ENCODE data around the gene MRPS18C.

Gene MRPS18C

GRCh38 chr4:83455281-83456183 lies at the start of gene MRPS18C, which contains the start of gene HELQ:
MRPS18C (plus strand) TSS chr4:83456058; CDS start chr4:83456078, 20 bp downstream.
HELQ (minus strand) TSS chr4:83455823; CDS start chr4:83455693, 130 bp downstream.
- peak; percentile 75 to 92 (median 86) for DNase-seq (ENCODE audit: low read depth in 3 of 3, low spot score in 1 of 3)

DNA sequence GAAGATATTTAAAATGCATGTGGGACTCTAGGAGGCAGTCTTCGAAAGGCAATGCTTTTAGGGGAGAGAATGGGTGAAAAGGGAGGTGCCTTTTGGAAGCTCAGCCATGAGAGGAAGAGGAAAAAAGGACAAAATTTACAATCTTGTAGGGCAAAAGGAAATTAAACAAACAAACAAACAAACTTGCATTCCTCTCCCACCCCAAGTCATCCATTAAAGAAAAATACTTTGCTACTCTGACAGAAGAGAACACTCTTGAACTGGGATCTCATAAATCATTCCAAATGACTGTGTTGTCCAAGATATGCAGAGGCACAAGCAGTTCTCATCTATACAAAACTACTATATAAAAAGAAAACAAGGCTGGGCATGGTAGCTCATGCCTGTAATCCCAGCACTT lies 47.0 kb upstream of the MRPS18C start:
- DNase-seq (ENCODE audit: low read depth in 3 of 3, low spot score in 1 of 3) = no peak

DNA sequence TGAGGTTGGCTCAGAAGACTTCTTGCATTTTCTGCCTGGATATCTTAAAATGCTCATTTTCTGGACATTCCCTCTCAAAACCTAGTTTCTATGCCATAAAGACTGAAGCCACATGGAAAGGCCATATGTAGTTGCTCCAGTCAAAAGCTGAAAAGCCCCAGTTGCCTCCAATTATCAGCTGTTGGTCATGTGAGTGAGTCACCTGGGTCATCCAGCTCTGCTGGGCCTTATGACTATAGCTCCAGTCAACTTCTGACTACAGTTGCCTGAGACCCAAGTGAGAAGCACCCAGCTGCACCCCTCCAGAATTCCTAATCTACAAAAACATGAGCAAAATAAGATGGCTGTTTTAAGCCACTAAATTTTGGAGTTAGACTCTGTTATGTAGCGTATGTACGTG lies 42.2 kb upstream of the MRPS18C start:
- no peak for DNase-seq (ENCODE audit: low read depth in 3 of 3, low spot score in 1 of 3)

DNA sequence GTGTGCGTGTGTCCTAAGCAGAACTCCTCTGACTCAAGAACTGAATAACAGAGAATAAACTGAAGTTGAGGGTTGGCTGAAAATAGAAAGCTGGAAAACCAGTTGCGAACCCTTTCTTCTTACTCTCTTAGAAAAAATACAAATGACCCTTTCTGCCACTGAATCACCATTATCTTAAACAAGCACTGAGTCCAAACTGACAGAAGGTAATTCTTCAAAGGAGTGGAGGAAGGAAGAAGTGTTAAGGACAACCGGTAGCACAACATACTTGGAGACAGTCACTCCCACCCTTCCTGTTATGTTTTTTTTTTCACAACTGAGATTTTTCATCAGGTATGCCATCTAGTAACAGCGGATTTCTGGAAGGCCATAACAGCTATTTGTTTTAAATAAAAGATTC lies 38.3 kb upstream of the MRPS18C start:
- DNase-seq (ENCODE audit: low read depth in 3 of 3, low spot score in 1 of 3) = no peak

DNA sequence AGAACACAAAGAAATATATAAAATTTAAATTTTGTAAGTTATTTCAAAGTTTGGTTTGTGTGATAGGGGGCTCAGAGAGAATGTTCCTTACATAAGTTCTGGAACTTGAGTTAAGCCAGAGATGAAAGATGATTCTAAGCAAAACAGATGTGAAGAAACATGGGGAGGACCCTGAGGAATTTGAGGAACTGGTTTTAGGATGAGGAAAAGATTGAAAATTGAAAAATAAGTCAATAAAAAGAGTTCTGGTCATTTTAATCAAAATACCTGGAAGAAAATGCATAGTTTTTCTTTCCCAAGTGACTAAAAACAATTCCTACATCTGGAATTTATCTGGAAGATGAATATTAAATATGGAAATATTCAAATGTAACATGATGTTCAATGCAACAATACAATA lies 37.6 kb upstream of the MRPS18C start:
- no peak for DNase-seq (ENCODE audit: low read depth in 3 of 3, low spot score in 1 of 3)

- no peak for DNase-seq (ENCODE audit: low read depth in 3 of 3, low spot score in 1 of 3)
These were observed 24.7 kb upstream of the MRPS18C start for GRCh38 chr4:83431200-83431599.

DNA sequence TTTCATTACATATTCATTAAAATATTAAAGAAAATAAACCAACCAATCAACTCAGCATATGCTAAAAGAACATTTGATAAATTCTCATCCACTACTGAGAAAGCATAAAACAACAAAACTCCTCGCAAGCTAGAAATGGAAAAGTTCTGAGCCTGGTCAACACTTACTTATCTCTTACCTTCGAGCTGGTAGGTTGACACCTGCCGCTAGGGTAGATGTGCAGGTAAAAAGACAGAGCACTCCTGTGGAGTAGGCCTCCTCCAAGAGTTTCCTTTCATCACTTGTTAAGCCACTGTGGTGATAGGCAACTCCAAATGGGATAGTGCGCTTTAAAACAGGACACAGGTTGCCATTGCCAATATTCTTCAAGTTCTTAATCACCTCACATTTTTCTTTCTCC lies 19.2 kb upstream of the MRPS18C start:
- DNase-seq (ENCODE audit: low read depth in 3 of 3, low spot score in 1 of 3) = no peak

DNA sequence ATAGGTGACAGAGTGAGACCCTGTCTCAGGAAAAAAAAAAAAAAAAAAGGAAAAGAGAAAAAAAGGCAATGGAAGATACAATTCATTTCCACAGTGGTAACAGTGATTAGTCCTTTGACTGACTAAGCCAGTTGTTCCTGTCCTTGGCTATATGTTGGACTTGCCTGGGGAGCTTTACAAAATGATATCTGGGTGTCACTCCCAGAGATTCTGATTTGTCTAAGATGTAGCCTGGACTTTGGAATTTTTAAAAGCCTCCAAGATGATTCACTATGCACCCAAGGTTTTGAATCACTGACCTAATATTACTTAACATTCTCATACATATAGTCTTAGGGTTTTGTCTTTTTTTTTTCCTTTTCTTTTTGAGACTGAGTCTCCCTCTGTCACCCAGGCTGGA lies 17.1 kb upstream of the MRPS18C start:
- DNase-seq (ENCODE audit: low read depth in 3 of 3, low spot score in 1 of 3) = no peak

- no peak for DNase-seq (ENCODE audit: low read depth in 3 of 3, low spot score in 1 of 3)
These were observed 15.6 kb upstream of the MRPS18C start for GRCh38 chr4:83440148-83440814.

- no peak for DNase-seq (ENCODE audit: low read depth in 3 of 3, low spot score in 1 of 3)
These were observed 15.0 kb upstream of the MRPS18C start for GRCh38 chr4:83440899-83441298.

DNA sequence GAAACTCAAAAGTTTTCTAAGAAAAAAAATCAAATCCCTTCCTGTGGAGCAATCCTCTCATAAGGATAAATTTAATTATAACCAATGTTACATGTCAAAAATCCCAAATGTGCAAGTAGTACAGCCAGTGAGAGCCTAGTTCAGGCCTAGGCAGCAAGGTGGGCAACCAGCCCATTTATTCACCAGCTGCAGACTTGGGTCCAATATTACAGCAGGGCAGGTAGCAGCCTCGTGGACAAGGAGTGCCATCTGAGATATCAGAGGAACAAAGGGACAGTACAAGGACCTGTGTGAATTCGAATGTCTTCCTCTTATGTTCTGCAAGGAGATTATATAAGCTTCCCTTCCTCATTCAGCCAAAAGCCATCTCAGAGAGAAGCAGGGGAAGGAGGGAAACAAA lies 6.8 kb upstream of the MRPS18C start:
- no peak for DNase-seq (ENCODE audit: low read depth in 3 of 3, low spot score in 1 of 3)

GRCh38 chr4:83454686-83455085 lies 1.2 kb upstream of the MRPS18C start:
- DNase-seq (ENCODE audit: low read depth in 3 of 3, low spot score in 1 of 3) = no peak

DNA sequence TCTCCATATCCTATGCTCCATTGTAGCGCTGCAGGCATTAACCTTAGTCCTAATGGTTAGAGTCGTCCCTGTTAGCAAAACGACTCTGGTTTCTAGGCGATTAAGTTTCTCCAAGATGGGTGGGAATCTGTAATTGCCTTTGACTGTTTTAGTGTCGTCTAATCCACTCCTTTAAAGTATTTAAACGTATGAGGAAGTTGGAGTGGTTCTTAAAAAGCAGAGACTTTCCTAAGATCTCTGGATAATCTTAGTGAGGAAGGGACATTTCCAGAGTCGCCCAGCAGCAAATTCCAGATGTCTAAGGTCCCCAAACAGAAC lies 285 bp downstream of the MRPS18C start:
- no peak for DNase-seq (ENCODE audit: low read depth in 3 of 3, low spot score in 1 of 3)

DNA sequence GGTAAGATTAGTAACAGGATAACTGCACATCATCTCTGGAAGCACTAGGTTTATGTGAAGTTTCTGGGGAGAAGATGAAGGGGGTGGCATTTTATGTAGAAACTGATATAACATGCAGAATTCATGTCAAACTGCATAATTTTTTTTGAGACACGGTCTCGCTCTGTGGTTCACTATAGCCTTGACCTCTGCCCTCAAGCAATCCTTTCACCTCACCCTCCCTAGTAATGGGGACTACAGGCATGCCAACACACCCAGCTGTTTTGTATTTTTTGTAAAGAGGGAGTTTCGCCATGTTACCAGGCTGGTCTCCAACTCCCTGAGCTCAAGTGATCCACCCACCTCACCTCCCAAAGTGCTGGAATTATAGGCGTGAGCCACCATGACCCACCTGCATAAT lies 17.6 kb downstream of the MRPS18C start:
- no peak for DNase-seq (ENCODE audit: low read depth in 3 of 3, low spot score in 1 of 3)

- DNase-seq (ENCODE audit: low read depth in 3 of 3, low spot score in 1 of 3) = no peak
These were observed 18.1 kb downstream of the MRPS18C start for GRCh38 chr4:83473966-83474365.

- DNase-seq (ENCODE audit: low read depth in 3 of 3, low spot score in 1 of 3) = peak; percentile 82 to 95 (median 90)
These were observed 28.9 kb downstream of the MRPS18C start, which contains the start of gene ABRAXAS1 for GRCh38 chr4:83484500-83485461. ABRAXAS1 (minus strand) TSS chr4:83485100; CDS start chr4:83485072, 28 bp downstream.

GRCh38 chr4:83486457-83487129 lies 30.7 kb downstream of the MRPS18C start:
- DNase-seq (ENCODE audit: low read depth in 3 of 3, low spot score in 1 of 3) = no peak

- no peak for DNase-seq (ENCODE audit: low read depth in 3 of 3, low spot score in 1 of 3)
These were observed 34.0 kb downstream of the MRPS18C start for GRCh38 chr4:83489711-83490326.

DNA sequence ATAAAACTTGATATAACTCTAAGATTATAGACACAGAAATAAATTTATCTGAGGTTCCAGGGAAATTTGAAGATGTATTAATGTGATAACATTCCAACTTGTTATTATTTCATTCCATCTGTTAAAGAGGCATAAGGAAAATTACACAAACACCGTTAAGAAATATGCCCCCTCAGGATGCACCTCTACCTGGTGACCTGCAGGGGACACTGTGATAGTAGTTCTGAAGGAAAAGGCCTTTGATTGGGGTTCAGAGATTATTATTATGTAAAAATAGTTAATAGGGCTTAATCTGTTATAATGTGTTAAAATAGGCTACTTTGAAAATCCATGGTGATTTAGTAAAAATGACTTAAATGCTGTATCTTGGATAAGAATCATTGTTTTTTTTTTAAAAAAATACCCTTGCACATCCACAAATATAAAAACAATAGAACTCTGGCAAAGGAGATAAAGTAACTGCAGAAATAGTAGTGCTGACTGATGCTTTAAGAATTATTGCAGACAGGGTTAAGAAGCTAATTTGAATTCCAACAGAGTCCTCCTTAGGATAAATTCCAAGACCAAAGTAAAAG lies 35.1 kb downstream of the MRPS18C start:
- no peak for DNase-seq (ENCODE audit: low read depth in 3 of 3, low spot score in 1 of 3)

Data from stimulated activated CD4-positive, alpha-beta T cell treated with anti-CD3 and anti-CD28 coated beads, TNF-alpha, amount 100 ng/mL, for 1 hour (primary cell).